T-cell (primary cell): Measurements from ENCODE around the gene ZNF784. TPM values are rescaled to one million over a fixed set of nuclear protein-coding genes. Genes with fewer than 3 reads are reported as not detected.

ENCODE experiments used
- ATAC-seq, 4 experiments: fragments of 200-7000 bp in 3 of 4; fragments of 150-1000 bp in 1 of 4; cut with Tn5 transposase; replicated peaks in 1 of 4; 1 replicate in 3 of 4; 2 replicates in 1 of 4; pipeline ENCODE4 v1.10.0; 2021; ENCODE audit warnings: moderate library complexity in 3 of 4, mild to moderate bottlenecking in 2 of 4, moderate number of reproducible peaks in 1 of 4
- CTCF ChIA-PET, 2 donors: fragments of 300-600 bp; sonication (Branson Sonifier 250); formaldehyde crosslinking; loops; one replicate each; lab custom pipeline; 2022; ENCODE audit warnings: antibody characterized with exemption in 2 of 2; lab: Charles Lee
- POLR2A ChIA-PET, 2 donors: fragments of 300-600 bp; sonication (Branson Sonifier 250); formaldehyde crosslinking; loops; one replicate each; lab custom pipeline; 2022; ENCODE audit warnings: antibody characterized with exemption in 2 of 2; lab: Charles Lee
- DNase-seq, 35 experiments: peaks; one replicate each; pipeline versions ENCODE4 v3.0.0 to v3.0.0-alpha.2; 2013 to 2023
- H3K27ac ChIP-seq: one replicate; pipeline ENCODE4 v1.5.1; 2013; ENCODE audit warnings: low read length
- H3K27me3 ChIP-seq, 2 experiments: replicated peaks in 1 of 2; 1 replicate in 1 of 2; 2 replicates in 1 of 2; pipeline versions ENCODE4 v1.6.1 to v1.7.0; 2013; ENCODE audit warnings: low read length in 1 of 2, mixed read lengths in 1 of 2; ENCODE audit not compliant: control insufficient read depth in 2 of 2, insufficient read depth in 2 of 2; ENCODE audit errors: extremely low read depth in 1 of 2
- H3K36me3 ChIP-seq, 2 donors: 1 replicate in 1 of 2; 2 replicates in 1 of 2; pipeline versions ENCODE4 v1.6.1 to v1.7.0; 2013; ENCODE audit warnings: low read length in 1 of 2; ENCODE audit not compliant: control insufficient read depth in 2 of 2, insufficient read depth in 1 of 2; ENCODE audit errors: extremely low read depth in 1 of 2
- H3K4me1 ChIP-seq, 2 experiments: 1 replicate in 1 of 2; 2 replicates in 1 of 2; pipeline versions ENCODE4 v1.6.1 to v1.7.0; 2013; ENCODE audit warnings: low read length in 2 of 2, mixed read lengths in 1 of 2; ENCODE audit not compliant: insufficient read depth in 2 of 2, control insufficient read depth in 1 of 2; ENCODE audit errors: extremely low read depth in 1 of 2
- H3K4me3 ChIP-seq, 2 donors: 1 replicate in 1 of 2; 2 replicates in 1 of 2; pipeline versions ENCODE4 v1.5.1 to v1.7.0; 2013; ENCODE audit warnings: mild to moderate bottlenecking in 2 of 2, low read length in 1 of 2, moderate library complexity in 1 of 2; ENCODE audit not compliant: control insufficient read depth in 1 of 2; ENCODE audit errors: extremely low read depth in 1 of 2
- H3K9me3 ChIP-seq: 2 replicates; pipeline ENCODE4 v1.7.0; 2013
- H3K27ac Mint-ChIP-seq, 2 donors: one replicate each; pipeline ENCODE4 v1.8.0; 2020 to 2021; ENCODE audit warnings: mild to moderate bottlenecking in 2 of 2, mixed read lengths in 2 of 2
- H3K27me3 Mint-ChIP-seq, 2 donors: one replicate each; pipeline ENCODE4 v1.8.0; 2021 to 2022; ENCODE audit warnings: mixed read lengths in 2 of 2
- H3K36me3 Mint-ChIP-seq: one replicate; pipeline ENCODE4 v1.8.0; 2021; ENCODE audit warnings: mixed read lengths
- H3K4me1 Mint-ChIP-seq, 3 donors: one replicate each; pipeline ENCODE4 v1.8.0; 2020 to 2022; ENCODE audit warnings: mixed read lengths in 3 of 3, mild to moderate bottlenecking in 1 of 3
- H3K4me3 Mint-ChIP-seq, 3 donors: one replicate each; pipeline ENCODE4 v1.8.0; 2020 to 2022; ENCODE audit warnings: mild to moderate bottlenecking in 3 of 3, mixed read lengths in 3 of 3, moderate library complexity in 3 of 3
- H3K9me3 Mint-ChIP-seq, 3 donors: one replicate each; pipeline ENCODE4 v1.8.0; 2020 to 2022; ENCODE audit warnings: mixed read lengths in 3 of 3
- WGBS: methylation state at CpG from one replicate; pipeline ENCODE4 v1.1.5; 2013; ENCODE audit warnings: missing lambda C conversion rate; ENCODE audit not compliant: insufficient coverage; 5-methylcytosine and 5-hydroxymethylcytosine counted together
- total RNA-seq, 35 experiments: library from RNA in 6 of 35; stranded (reverse) in 6 of 35; fragments of 120-200 nt in 1 of 35; gene quantifications; one replicate each; pipeline versions ENCODE4 v1.2.1 to v1.2.4 and lab custom pipeline; 2013 to 2026

ZNF784 gene, protein sequence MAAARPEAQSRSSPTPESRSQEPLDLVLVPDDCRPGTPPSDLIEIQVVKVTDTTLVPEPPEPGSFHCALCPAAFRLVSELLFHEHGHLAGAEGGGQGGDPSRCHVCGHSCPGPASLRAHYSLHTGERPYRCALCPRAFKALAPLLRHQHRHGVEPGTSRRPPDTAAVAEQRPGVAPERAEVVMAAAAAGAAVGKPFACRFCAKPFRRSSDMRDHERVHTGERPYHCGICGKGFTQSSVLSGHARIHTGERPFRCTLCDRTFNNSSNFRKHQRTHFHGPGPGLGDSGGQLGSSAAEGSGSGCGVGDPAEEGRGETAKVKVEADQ
- 10 to 100 TPM in 2 of 5 donors, 1 to 10 TPM in 3; 7.2 to 13.3 (median 8.2) TPM for total RNA-seq
- total RNA-seq (2013), result 3.3 TPM
- total RNA-seq (lab: John Stamatoyannopoulos, UW), result 1.4 to 27.3 (median 8.3) reads per million in 29 experiments

- Histone ChIP-seq H3K27ac (peak within 1 kb of the TSS; percentile 88), H3K27me3 (peaks cover 0 to 3% of the 10 kb centered on the region in 2 experiments), H3K36me3 (peaks cover 0 to 3% of the 10 kb centered on the region in 2 donors), H3K9me3 (no peaks in the 10 kb centered on the region), H3K4me1 (peaks cover 30 to 44% of the 10 kb centered on the region in 2 experiments), H3K4me3 (peak within 1 kb of the TSS; percentile 52 to 58)
- Mint-ChIP-seq H3K27ac (peak within 1 kb of the TSS; percentile 94 to 95), H3K4me3 (peak within 1 kb of the TSS; percentile 84 to 87 (median 86)), H3K36me3 (peaks cover 3% of the 10 kb centered on the region), H3K4me1 (peaks cover 54 to 58% (median 55%) of the 10 kb centered on the region in 3 donors), H3K9me3 (no peaks in the 10 kb centered on the region), H3K27me3 (no peaks in the 10 kb centered on the region)
- DNase-seq (peak; percentile 85 to 97 (median 91)), ATAC-seq (peak; percentile 68 to 86 (median 78))
- CTCF ChIA-PET, result interaction anchor here (0.5 to 4.4 kb wide), 15 partner anchors 9 to 453 kb away, joined by 3 to 42 read pairs (median 5); partner anchors contain the start of genes ISOC2 (in 1 of the 2), U2AF2 (in 1 of the 2), ZNF524 (in 1 of the 2) and ZNF865 (in 1 of the 2)
- POLR2A ChIA-PET, result interaction anchor here (0.6 to 1.7 kb wide), 10 partner anchors 9 to 163 kb away, joined by 3 to 14 read pairs (median 6); partner anchors contain the start of genes FIZ1 (in 2 of the 2), ISOC2 (in 1 of the 2), ZNF524 (in 1 of the 2) and ZNF628 (in 1 of the 2)
- under 1% methylated on average over 45 of the region's 56 CpGs for WGBS
These were observed at the start of gene ZNF784 for GRCh38 chr19:55624109-55625003. TSS of gene ZNF784 (minus strand) at chr19:55624566. CDS start at chr19:55624561, 5 bp downstream.

DNA sequence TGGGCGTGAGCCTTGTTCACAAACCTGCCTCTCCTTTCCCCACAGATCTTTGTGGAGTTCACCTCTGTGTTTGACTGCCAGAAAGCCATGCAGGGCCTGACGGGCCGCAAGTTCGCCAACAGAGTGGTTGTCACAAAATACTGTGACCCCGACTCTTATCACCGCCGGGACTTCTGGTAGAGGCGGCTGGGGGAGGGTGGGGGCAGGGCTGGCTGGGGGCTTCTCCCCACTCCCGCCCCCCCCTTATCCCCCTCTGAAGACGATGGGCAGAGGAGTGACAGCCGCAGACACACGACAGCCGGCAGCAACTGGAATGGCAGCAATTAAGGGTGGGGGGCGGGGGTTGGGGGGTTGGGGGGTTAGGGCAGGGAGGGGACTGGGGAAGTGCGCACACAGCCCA lies 49.5 kb upstream of the ZNF784 start:
- H3K27ac ChIP-seq, result peak overlapping the region; percentile 82
- H3K27ac Mint-ChIP-seq, result peak overlapping the region; percentile 7 to 86
- no peak for ATAC-seq
- DNase-seq, result no peak
- H3K4me3 Mint-ChIP-seq, result peak overlapping the region; percentile 46 to 95 (median 57)
- no peak overlapping the region for H3K4me3 ChIP-seq
- peaks cover 67 to 70% (median 68%) of the 10 kb centered on the region in 3 donors for H3K4me1 Mint-ChIP-seq
- POLR2A ChIA-PET, result no interaction called here
- peaks cover 25 to 34% of the 10 kb centered on the region in 2 donors for H3K36me3 ChIP-seq
- H3K4me1 ChIP-seq, result peaks cover 10 to 70% of the 10 kb centered on the region in 2 experiments
- peaks cover 35% of the 10 kb centered on the region for H3K36me3 Mint-ChIP-seq
- no peaks in the 10 kb centered on the region for H3K9me3 Mint-ChIP-seq
- H3K27me3 Mint-ChIP-seq, result no peaks in the 10 kb centered on the region
- no peaks in the 10 kb centered on the region for H3K9me3 ChIP-seq
- no CpG with 5 or more reads among the region's 15 CpGs for WGBS
- CTCF ChIA-PET, result interaction anchor here in 1 of 2 donors (0.7 kb wide), 1 partner anchor 481 kb away, joined by 3 read pairs; no protein-coding TSS in a partner anchor
- H3K27me3 ChIP-seq, result no peaks in the 10 kb centered on the region

DNA sequence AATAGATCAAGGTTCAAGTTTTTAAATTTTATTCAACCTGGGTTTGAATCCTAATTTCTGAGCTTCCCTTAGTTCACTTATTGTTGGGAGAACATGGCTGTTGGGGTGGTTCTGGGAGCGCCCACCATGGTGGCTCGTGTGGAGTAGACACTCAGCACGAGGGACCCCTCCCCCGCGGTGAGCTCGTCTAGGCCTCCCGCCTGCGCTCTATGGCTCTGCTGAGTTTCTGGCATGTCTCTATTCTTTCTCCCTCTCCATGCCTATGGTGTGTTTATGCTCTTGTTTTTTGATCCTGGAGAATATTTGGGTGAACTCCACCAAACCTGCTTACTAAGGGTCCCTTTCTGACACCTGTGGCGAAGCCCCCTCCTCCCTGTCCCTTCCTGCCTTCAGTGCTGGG lies 49.1 kb upstream of the ZNF784 start:
- H3K27ac Mint-ChIP-seq, result peak overlapping the region; percentile 52 to 86
- Histone ChIP-seq H3K4me1 (peaks cover 10 to 70% of the 10 kb centered on the region in 2 experiments), H3K36me3 (peaks cover 21 to 34% of the 10 kb centered on the region in 2 donors), H3K4me3 (no peak overlapping the region), H3K27ac (peak overlapping the region; percentile 23), H3K9me3 (no peaks in the 10 kb centered on the region), H3K27me3 (no peaks in the 10 kb centered on the region)
- peaks cover 64 to 66% (median 64%) of the 10 kb centered on the region in 3 donors for H3K4me1 Mint-ChIP-seq
- ChIA-PET POLR2A (no interaction called here), CTCF (interaction anchor here (0.5 to 0.9 kb wide), 5 partner anchors 11 to 480 kb away, joined by 3 to 4 read pairs (median 3); no protein-coding TSS in a partner anchor)
- peaks cover 31% of the 10 kb centered on the region for H3K36me3 Mint-ChIP-seq
- no peaks in the 10 kb centered on the region for H3K27me3 Mint-ChIP-seq
- ATAC-seq (no peak), DNase-seq (no peak)
- H3K9me3 Mint-ChIP-seq, result no peaks in the 10 kb centered on the region
- 83% methylated on average over 1 of the region's 9 CpGs for WGBS
- peak overlapping the region in 2 of 3 donors; percentile 46 to 57 for H3K4me3 Mint-ChIP-seq

DNA sequence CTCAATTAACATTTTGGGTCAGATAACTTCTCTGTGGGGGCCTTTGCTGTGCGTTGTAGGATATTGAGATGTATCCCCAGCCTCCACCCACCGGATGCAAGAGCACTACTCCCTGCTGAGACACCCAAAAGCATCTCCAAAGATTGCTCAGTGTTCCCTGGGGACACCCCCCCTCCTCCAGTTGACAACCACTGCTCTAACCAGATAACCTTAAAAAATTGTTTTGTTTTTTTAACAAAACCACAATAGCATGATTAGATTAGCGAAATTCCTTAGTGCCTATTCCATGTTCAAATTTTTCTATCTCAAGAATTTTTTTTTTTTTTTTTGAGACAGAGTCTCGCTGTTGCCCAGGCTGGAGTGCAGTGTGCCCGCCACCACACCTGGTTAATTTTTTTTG lies 48.1 kb upstream of the ZNF784 start:
- DNase-seq, result no peak
- Mint-ChIP-seq H3K9me3 (no peaks in the 10 kb centered on the region), H3K27me3 (no peaks in the 10 kb centered on the region), H3K36me3 (peaks cover 23% of the 10 kb centered on the region), H3K27ac (no peak overlapping the region), H3K4me3 (no peak overlapping the region), H3K4me1 (peaks cover 54 to 55% (median 54%) of the 10 kb centered on the region in 3 donors)
- Histone ChIP-seq H3K27me3 (no peaks in the 10 kb centered on the region), H3K4me1 (peaks cover 10 to 64% of the 10 kb centered on the region in 2 experiments), H3K9me3 (no peaks in the 10 kb centered on the region), H3K27ac (no peak overlapping the region), H3K4me3 (no peak overlapping the region), H3K36me3 (peaks cover 25 to 39% of the 10 kb centered on the region in 2 donors)
- WGBS, result no CpG with 5 or more reads among the region's 5 CpGs
- no peak for ATAC-seq
- ChIA-PET POLR2A (no interaction called here), CTCF (no interaction called here)

GRCh38 chr19:55671054-55671378 lies 46.6 kb upstream of the ZNF784 start:
- no peak overlapping the region for H3K27ac Mint-ChIP-seq
- H3K9me3 ChIP-seq, result no peaks in the 10 kb centered on the region
- POLR2A ChIA-PET, result interaction anchor here in 1 of 2 donors (0.8 kb wide), 1 partner anchor 14 kb away, joined by 3 read pairs; no protein-coding TSS in a partner anchor
- ATAC-seq, result no peak
- DNase-seq, result no peak
- no peaks in the 10 kb centered on the region for H3K27me3 Mint-ChIP-seq
- no peak overlapping the region for H3K4me3 ChIP-seq
- no peaks in the 10 kb centered on the region for H3K27me3 ChIP-seq
- no peaks in the 10 kb centered on the region for H3K9me3 Mint-ChIP-seq
- CTCF ChIA-PET, result interaction anchor here in 1 of 2 donors (0.7 to 1.0 kb wide), 3 partner anchors 16 to 1534 kb away, joined by 4 to 7 read pairs (median 6); partner anchors contain the start of genes CNOT3 and U2AF2
- 83% methylated on average over 2 of the region's 2 CpGs for WGBS
- H3K4me1 Mint-ChIP-seq, result peaks cover 42 to 50% (median 49%) of the 10 kb centered on the region in 3 donors
- H3K36me3 ChIP-seq, result peaks cover 33 to 52% of the 10 kb centered on the region in 2 donors
- H3K36me3 Mint-ChIP-seq, result peaks cover 21% of the 10 kb centered on the region
- H3K4me3 Mint-ChIP-seq, result no peak overlapping the region
- peaks cover 2 to 64% of the 10 kb centered on the region in 2 experiments for H3K4me1 ChIP-seq
- H3K27ac ChIP-seq, result no peak overlapping the region
